ENCODE results near the gene TDG.
"Not testable (repeated sequence)": the region's sequence is repeated elsewhere in the genome, so short reads cannot be mapped to it uniquely, and the experiment has no call there.

TDG gene

GRCh38 chr12:104025771-104026170 lies 60.1 kb downstream of the TDG start:
- DNase-seq = no peak

- no peak for DNase-seq
Observed at GRCh38 chr12:104026841-104027599, 61.3 kb downstream of the TDG start.

GRCh38 chr12:104030596-104030995 lies 64.9 kb downstream of the TDG start:
- not testable (repeated sequence) for DNase-seq

- DNase-seq = not testable (repeated sequence)
Observed at GRCh38 chr12:104036143-104036542, 70.5 kb downstream of the TDG start.
